ENCODE data around the gene AEBP1.

The AEBP1 gene

DNA sequence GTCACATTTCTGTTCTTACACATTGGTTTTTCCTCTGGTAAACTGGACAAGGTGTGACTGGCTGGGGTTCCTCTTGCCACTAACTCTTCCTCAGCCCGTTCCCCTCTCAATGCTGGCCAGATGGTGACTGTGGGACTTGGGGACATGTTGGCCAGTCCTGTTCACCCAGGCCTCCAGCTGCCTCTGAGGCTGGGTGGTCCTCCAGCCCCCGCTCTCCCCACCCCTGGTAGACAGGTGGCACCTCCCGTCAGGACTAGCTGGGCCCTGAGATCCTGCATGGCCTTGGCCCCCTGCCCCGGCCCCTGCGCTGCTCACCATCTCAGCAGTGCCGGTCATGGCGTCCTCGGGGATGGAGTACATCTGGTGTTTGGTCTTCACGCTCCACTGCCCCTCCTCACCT lies 47.8 kb downstream of the AEBP1 start:
- Histone ChIP-seq H3K9me3 (ENCODE audit: insufficient read depth, low read depth, low read length) (no peaks in the 10 kb centered on the region), H3K4me1 (ENCODE audit: insufficient read depth, low read length) (peaks cover under 1% of the 10 kb centered on the region; the same call in 1 of the 2 replicates), H3K27me3 (ENCODE audit: insufficient read depth, low read length) (peaks cover 10% of the 10 kb centered on the region), H3K36me3 (ENCODE audit: insufficient read depth, low read depth, low read length) (no peaks in the 10 kb centered on the region), H3K27ac (ENCODE audit: low read length) (no peak overlapping the region), H3K4me3 (ENCODE audit: low read length) (no peak overlapping the region), H3K9ac (ENCODE audit: low read depth, low read length) (no peak overlapping the region)

DNA sequence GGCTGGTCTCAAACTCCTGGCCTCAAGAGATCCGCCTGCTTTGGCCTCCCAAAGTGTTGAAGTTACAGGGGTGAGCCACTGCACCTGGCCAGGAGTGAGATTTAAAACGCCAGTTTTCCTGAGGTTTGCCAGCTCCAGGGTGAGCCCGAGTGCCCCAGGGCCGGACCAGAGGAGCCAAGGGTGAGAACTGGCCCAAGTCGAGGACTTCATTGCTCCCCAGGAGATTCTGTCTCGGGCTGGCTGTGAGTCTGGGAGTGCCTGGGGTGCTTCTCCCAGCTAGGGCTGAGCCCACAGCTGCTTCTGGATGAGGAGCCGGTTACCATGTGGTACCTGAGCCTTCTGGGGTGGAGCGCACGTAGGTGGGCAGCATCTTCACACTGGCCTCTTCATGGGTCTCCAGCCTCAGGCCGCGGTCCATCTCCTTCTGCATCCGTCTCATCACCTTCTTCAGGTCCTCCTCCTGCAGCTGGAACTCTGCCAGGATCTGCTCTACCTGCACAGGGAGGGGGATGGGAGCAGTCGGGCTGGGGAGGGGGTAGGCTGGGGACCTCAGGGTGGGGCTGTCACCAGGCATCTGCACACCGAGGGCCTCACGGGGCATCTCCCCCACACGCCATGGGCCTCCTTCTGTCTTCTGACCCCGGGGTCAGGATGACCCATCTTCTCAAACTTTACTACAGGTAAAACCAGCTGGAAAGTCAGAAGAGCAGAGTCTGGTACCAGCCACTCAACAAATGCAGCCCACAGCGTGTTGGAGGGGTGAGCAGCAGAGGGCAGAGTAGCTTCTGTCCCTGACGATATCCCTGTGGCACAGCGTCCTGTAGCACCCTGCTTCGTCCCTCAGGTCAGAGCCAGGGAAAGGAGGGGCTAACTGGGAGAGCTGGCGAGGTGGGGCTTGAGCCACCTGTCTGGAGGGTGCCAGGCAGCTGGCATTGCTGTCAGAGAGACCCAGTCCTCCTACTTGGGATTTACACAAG lies 49.1 kb downstream of the AEBP1 start:
- Histone ChIP-seq H3K4me3 (ENCODE audit: low read length) (no peak overlapping the region), H3K9me3 (ENCODE audit: insufficient read depth, low read depth, low read length) (no peaks in the 10 kb centered on the region), H3K9ac (ENCODE audit: low read depth, low read length) (no peak overlapping the region), H3K27me3 (ENCODE audit: insufficient read depth, low read length) (no peaks in the 10 kb centered on the region), H3K27ac (ENCODE audit: low read length) (no peak overlapping the region), H3K36me3 (ENCODE audit: insufficient read depth, low read depth, low read length) (no peaks in the 10 kb centered on the region), H3K4me1 (ENCODE audit: insufficient read depth, low read length) (no peaks in the 10 kb centered on the region)

DNA sequence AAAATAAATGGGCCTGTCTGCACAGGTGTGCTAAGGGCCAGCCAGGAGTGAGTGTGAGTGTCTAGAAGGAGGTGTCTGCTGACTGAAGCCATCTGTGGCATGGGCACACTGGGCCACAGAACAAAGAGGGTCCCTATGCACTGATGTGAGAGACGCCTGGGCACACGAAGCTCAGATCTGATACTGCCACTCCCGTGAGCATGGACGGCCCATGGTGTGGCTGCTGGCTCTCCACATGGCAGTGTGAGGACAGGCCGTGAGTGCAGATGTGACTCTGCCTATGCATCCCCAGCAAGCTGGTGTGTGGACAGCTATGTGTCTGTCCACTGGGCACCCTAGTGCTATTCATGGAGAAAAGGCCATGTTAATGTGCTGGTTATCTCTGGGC lies 49.8 kb downstream of the AEBP1 start:
- Histone ChIP-seq H3K27ac (ENCODE audit: low read length) (no peak overlapping the region), H3K36me3 (ENCODE audit: insufficient read depth, low read depth, low read length) (no peaks in the 10 kb centered on the region), H3K27me3 (ENCODE audit: insufficient read depth, low read length) (no peaks in the 10 kb centered on the region), H3K4me3 (ENCODE audit: low read length) (no peak overlapping the region), H3K9ac (ENCODE audit: low read depth, low read length) (no peak overlapping the region), H3K4me1 (ENCODE audit: insufficient read depth, low read length) (no peaks in the 10 kb centered on the region), H3K9me3 (ENCODE audit: insufficient read depth, low read depth, low read length) (no peaks in the 10 kb centered on the region)

DNA sequence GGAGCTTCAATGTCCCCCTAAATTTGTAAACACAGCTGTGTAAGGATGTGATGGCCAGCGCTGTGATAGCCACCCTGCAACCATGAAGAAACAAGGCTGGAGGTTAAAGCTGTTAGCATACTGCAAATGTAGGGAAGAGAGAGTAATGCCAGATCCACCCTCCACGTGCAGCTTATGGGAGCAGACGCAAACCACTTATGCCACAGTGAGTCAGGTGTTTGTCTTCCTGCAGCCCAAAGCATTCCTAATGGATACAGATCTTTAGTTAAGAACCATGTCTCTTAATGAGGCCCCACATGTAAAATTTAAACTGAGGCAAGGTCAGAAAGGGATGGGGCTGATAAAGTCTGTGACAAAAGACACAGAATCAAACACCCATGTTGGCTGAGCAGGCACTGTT lies 50.6 kb downstream of the AEBP1 start:
- H3K36me3 ChIP-seq (ENCODE audit: insufficient read depth, low read depth, low read length) = no peaks in the 10 kb centered on the region
- H3K9me3 ChIP-seq (ENCODE audit: insufficient read depth, low read depth, low read length) = no peaks in the 10 kb centered on the region
- H3K9ac ChIP-seq (ENCODE audit: low read depth, low read length) = no peak overlapping the region
- no peak overlapping the region for H3K4me3 ChIP-seq (ENCODE audit: low read length)
- H3K27ac ChIP-seq (ENCODE audit: low read length) = no peak overlapping the region
- no peaks in the 10 kb centered on the region for H3K4me1 ChIP-seq (ENCODE audit: insufficient read depth, low read length)
- no peaks in the 10 kb centered on the region for H3K27me3 ChIP-seq (ENCODE audit: insufficient read depth, low read length)

DNA sequence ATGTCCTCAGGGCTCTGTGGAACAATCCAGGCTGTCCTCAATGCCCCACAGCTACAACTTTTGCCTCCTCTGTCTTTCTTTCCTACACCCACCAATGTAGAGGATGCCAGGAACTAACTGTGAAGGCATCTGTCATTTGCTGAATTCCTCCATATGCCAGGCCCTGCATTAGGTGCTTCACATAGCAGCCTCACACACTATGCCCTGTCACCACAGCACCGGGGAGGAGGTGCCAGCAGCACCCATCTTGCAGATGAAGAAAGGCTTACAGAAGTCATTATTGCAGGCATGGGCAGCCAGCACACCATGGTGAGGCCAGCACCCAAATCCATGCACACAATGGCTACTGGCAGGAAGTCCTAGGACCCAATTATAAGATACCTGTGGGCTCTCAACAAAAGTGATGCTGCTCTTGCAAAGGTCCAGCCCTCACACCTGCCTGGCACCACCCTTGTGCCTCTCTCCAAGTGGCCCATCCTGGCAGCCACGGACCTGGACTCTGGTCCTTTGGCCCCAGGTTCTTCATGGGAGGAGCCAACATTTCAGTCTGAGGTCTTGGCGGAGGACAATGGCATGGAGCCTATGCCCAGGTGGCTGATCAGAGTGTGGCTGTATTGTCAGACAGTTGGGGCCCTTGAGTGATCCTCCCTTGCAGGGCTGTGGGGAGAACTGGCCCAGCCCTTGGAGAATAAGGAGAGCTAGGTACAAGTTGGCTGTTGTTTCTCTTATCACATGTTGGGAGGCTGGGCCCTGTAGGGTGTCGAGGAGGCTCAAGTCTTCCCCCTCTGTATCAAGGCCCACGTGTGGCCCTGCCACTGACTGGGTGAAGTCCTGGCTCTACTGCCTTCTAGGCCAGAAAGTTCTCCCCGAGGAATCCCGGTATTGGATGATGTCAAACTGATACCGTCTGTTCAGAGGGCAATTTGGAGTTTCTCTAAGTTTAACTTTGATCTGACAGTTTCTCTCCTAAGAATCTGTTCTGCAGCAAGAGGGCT lies 51.3 kb downstream of the AEBP1 start:
- Histone ChIP-seq H3K36me3 (ENCODE audit: insufficient read depth, low read depth, low read length) (no peaks in the 10 kb centered on the region), H3K27me3 (ENCODE audit: insufficient read depth, low read length) (no peaks in the 10 kb centered on the region), H3K9me3 (ENCODE audit: insufficient read depth, low read depth, low read length) (no peaks in the 10 kb centered on the region), H3K9ac (ENCODE audit: low read depth, low read length) (no peak overlapping the region), H3K4me3 (ENCODE audit: low read length) (no peak overlapping the region), H3K4me1 (ENCODE audit: insufficient read depth, low read length) (no peaks in the 10 kb centered on the region), H3K27ac (ENCODE audit: low read length) (no peak overlapping the region)

DNA sequence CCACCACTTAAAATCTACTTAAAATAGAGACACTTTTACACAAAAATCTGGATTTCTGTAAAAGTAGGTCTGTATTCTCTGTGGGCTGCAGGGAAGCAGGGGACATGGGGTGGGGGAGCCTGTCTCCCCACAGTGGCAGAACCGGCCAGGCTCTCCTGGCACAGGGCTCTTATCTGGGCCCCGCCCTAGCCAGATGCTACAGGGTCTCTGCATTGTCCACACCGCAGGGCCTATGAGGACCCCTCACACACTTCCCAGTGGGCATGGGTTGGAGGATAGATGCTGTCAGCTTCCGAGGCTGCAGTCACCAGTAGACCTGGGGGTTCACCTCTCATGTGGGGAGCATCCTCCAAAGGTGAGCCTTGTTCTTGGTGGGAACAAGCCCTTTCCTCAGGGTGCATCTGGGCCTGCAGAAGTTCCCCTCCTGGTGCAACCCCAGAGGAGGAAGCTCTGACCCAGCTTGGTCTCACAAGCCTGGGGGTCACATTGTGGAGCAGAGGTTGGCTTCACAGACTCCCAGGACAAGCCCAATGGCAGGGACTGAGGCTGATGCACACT lies 52.4 kb downstream of the AEBP1 start:
- no peaks in the 10 kb centered on the region for H3K36me3 ChIP-seq (ENCODE audit: insufficient read depth, low read depth, low read length)
- no peak overlapping the region for H3K27ac ChIP-seq (ENCODE audit: low read length)
- no peaks in the 10 kb centered on the region for H3K27me3 ChIP-seq (ENCODE audit: insufficient read depth, low read length)
- no peak overlapping the region for H3K4me3 ChIP-seq (ENCODE audit: low read length)
- no peaks in the 10 kb centered on the region for H3K9me3 ChIP-seq (ENCODE audit: insufficient read depth, low read depth, low read length)
- no peak overlapping the region for H3K9ac ChIP-seq (ENCODE audit: low read depth, low read length)
- H3K4me1 ChIP-seq (ENCODE audit: insufficient read depth, low read length) = no peaks in the 10 kb centered on the region

DNA sequence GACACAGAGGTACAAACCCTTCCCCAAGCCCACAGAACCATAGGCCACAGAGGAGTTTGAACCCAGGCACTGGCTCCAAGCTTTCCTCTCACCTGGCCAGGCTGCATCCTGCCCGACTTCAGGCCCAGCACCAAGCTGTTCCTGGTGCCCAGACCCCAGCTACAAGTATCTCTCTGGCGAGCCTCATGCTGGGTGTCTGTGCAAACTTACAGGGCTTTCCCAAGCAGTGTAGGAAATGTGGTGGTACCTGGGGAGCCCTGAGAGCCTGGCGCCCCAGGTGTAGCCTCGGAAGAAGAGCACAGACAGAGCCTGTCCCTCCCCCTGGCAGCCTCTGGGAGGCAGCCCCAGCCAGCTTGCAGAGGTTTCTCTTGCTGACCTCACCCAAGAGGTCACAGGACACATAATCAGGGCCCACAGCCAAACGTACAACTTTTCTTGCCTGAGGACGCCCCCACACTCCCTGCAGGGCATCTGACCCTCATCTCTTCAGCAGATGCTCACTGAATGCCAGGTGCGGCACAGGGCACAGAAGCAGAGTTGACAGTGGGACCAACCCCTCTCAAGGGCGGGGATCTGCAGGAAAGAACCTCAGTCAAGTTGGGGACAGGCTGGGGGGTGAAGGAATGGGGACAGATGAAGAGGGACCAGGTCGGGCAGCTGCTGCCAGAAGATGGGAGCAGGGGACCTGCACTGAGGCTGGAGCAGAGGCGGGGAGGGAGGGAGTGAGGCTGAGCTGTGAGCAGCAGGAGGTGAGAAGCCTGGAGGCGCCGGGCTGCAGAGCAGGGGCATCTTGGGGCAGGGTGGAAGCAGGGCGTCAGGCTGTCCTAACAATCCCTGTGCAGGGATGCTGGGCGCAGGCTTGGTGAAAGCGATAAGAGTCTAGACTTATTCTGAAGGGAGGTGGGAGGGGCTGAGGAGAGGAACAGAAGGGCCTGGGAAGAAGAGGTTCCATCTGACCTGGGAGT lies 53.3 kb downstream of the AEBP1 start:
- Histone ChIP-seq H3K9ac (ENCODE audit: low read depth, low read length) (no peak overlapping the region), H3K27ac (ENCODE audit: low read length) (no peak overlapping the region)

DNA sequence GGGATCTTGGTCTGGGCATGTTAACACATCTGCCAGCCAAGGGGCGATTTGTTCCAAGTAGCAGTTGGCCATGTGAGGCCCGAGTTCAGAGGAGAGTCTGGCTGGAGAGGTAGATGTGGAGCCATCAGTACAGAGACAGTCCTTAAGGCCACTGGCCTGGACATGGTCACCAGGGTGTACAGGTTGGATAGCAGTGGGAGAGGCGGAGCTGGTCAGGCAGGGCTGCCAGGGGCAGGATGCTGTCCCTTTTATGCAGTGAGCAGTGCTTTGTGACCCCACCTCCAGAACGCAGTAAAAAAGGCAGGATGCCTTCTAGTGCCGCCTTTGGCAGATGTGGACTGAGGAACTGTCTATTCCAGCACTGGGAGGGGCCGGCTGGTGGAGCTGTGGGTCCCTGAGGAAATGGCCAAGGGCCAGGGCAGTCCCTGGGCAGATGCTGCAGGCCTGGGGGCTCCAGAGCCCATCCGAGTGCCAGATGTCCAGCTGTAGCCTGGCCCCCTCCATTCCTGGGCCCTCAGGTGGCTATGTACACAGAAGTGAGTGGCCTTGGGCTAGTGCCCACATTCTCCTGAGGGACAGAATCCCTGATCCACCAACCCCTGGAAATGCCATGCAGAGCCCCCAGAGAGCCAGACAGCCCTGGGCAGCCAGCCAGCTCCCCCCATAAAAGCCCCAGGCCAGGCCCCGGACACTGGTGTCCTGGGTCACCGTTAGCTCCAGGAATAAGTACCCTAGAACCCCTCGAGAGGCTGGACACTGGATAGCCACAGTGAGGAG lies 54.1 kb downstream of the AEBP1 start:
- Histone ChIP-seq H3K36me3 (ENCODE audit: insufficient read depth, low read depth, low read length) (no peaks in the 10 kb centered on the region), H3K9me3 (ENCODE audit: insufficient read depth, low read depth, low read length) (no peaks in the 10 kb centered on the region), H3K4me3 (ENCODE audit: low read length) (no peak overlapping the region), H3K27ac (ENCODE audit: low read length) (no peak overlapping the region), H3K9ac (ENCODE audit: low read depth, low read length) (no peak overlapping the region), H3K27me3 (ENCODE audit: insufficient read depth, low read length) (no peaks in the 10 kb centered on the region), H3K4me1 (ENCODE audit: insufficient read depth, low read length) (peaks cover 1% of the 10 kb centered on the region; the same call in 1 of the 2 replicates)

More for the DNA sequence above, 53.3 kb downstream of the AEBP1 start:
- Histone ChIP-seq H3K4me1 (ENCODE audit: insufficient read depth, low read length) (no peaks in the 10 kb centered on the region), H3K36me3 (ENCODE audit: insufficient read depth, low read depth, low read length) (no peaks in the 10 kb centered on the region), H3K27me3 (ENCODE audit: insufficient read depth, low read length) (no peaks in the 10 kb centered on the region), H3K9me3 (ENCODE audit: insufficient read depth, low read depth, low read length) (no peaks in the 10 kb centered on the region), H3K4me3 (ENCODE audit: low read length) (no peak overlapping the region)

DNA sequence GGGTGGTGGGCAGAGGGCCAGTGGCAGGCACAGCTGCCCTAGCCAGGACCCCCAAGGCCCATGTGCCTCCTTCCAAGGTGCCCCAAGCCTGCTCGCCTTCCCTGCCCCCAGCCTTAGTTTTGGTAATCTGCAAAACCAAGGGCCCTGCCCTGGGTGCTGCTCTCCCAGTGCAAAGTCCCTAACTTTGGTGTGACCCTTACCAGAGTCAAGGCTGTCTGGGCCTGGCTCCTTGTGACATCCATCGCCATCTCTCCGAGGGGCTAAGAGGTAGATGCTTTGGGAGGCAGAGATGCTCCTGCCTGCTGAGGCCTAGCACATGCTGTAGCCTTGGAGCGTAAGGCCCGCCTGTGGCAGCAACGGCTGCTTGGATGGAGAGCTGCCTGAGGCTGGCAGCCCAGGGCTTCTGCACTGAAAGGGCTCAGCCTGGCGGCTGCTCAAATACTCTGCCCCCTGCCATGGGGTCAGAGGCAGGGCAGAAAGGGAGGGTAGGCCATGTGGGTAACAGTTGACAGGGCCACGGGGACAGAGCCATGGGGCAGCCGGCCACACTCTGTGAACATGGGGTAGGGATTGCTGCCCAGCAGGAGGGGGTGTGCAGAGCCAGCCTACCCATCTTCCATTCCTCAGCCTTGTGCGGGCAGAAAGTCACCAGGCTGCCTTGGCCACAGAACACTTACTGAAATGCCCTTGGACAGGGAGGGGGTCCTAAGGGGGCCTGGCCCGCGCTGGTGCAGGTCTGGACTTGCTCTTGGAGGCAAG lies 54.9 kb downstream of the AEBP1 start:
- H3K27ac ChIP-seq (ENCODE audit: low read length) = no peak overlapping the region
- no peaks in the 10 kb centered on the region for H3K36me3 ChIP-seq (ENCODE audit: insufficient read depth, low read depth, low read length)
- H3K4me1 ChIP-seq (ENCODE audit: insufficient read depth, low read length) = peaks cover 8% of the 10 kb centered on the region; the same call in 1 of the 2 replicates
- no peak overlapping the region for H3K9ac ChIP-seq (ENCODE audit: low read depth, low read length)
- no peaks in the 10 kb centered on the region for H3K27me3 ChIP-seq (ENCODE audit: insufficient read depth, low read length)
- no peak overlapping the region for H3K4me3 ChIP-seq (ENCODE audit: low read length)
- no peaks in the 10 kb centered on the region for H3K9me3 ChIP-seq (ENCODE audit: insufficient read depth, low read depth, low read length)
